GM18507 (cell line): ENCODE measurements around the gene HOXC6.

Source experiments
- DNase-seq: peaks from one replicate; pipeline ENCODE4 v3.0.0; 2011; ENCODE audit warnings: low read depth; ENCODE audit not compliant: insufficient read length; ENCODE audit errors: extremely low spot score
- FAIRE-seq: peaks from 2 replicates; lab custom pipeline; 2011; peaks lifted over from hg19 to GRCh38; lab: Jason Lieb, UNC

Gene HOXC6

GRCh38 chr12:53989227-53990113, 38.8 kb upstream of the HOXC6 start:
- FAIRE-seq (peak; percentile 85), DNase-seq (peak; percentile 29)

GRCh38 chr12:53990311-53991076, 37.7 kb upstream of the HOXC6 start:
- FAIRE-seq (no peak), DNase-seq (no peak)

- no peak for DNase-seq
- FAIRE-seq: no peak
Observed at GRCh38 chr12:53991077-53991460, 37.2 kb upstream of the HOXC6 start.

GRCh38 chr12:53992377-53992889, 35.8 kb upstream of the HOXC6 start:
- no peak for FAIRE-seq
- DNase-seq: no peak

GRCh38 chr12:53993162-53994008, 34.9 kb upstream of the HOXC6 start:
- no peak for FAIRE-seq
- DNase-seq: no peak

GRCh38 chr12:53994009-53994263, 34.3 kb upstream of the HOXC6 start:
- FAIRE-seq (no peak), DNase-seq (no peak)

GRCh38 chr12:53994264-53995001, 33.8 kb upstream of the HOXC6 start:
- FAIRE-seq (no peak), DNase-seq (no peak)

GRCh38 chr12:53995002-53995377, 33.2 kb upstream of the HOXC6 start:
- FAIRE-seq (no peak), DNase-seq (no peak)

GRCh38 chr12:53995378-53996239, 32.6 kb upstream of the HOXC6 start:
- DNase-seq: no peak

GRCh38 chr12:53996240-53997203, 31.7 kb upstream of the HOXC6 start:
- no peak for DNase-seq
- FAIRE-seq: no peak

More at GRCh38 chr12:53995378-53996239, 32.6 kb upstream of the HOXC6 start:
- no peak for FAIRE-seq

- no peak for DNase-seq
- FAIRE-seq: no peak
Observed at GRCh38 chr12:53997204-53998109, 30.8 kb upstream of the HOXC6 start.

- FAIRE-seq (no peak), DNase-seq (no peak)
Observed at GRCh38 chr12:53998110-53998899, 29.9 kb upstream of the HOXC6 start.

- DNase-seq (no peak), FAIRE-seq (no peak)
Observed at GRCh38 chr12:53998900-53999236, 29.4 kb upstream of the HOXC6 start.

- DNase-seq: no peak
- no peak for FAIRE-seq
Observed at GRCh38 chr12:53999559-54000115, 28.6 kb upstream of the HOXC6 start.
